Calu3 (cell line): Measurements from ENCODE around the gene SHROOM3. TPM values are rescaled to one million over a fixed set of nuclear protein-coding genes. Genes with fewer than 3 reads are reported as not detected.

Source experiments
- BruUV-seq: library from RNA; stranded (reverse); fragments of 400-500 nt; replicated peaks from 2 replicates; lab custom pipeline; 2021; lab: Mats Ljungman, UMichigan
- CTCF ChIA-PET: fragments of 300-600 bp; sonication (Branson Sonifier 250); formaldehyde crosslinking; loops from one replicate; lab custom pipeline; 2022; ENCODE audit warnings: antibody characterized with exemption; lab: Charles Lee
- DNase-seq: peaks from one replicate; pipeline ENCODE4 v3.0.0; 2022
- H3K27ac Mint-ChIP-seq: one replicate; pipeline ENCODE4 v1.8.0; 2022; ENCODE audit warnings: mixed read lengths; ENCODE audit not compliant: unreplicated experiment
- H3K27me3 Mint-ChIP-seq: one replicate; pipeline ENCODE4 v1.8.0; 2022; ENCODE audit warnings: mixed read lengths; ENCODE audit not compliant: unreplicated experiment
- H3K36me3 Mint-ChIP-seq: one replicate; pipeline ENCODE4 v1.8.0; 2022; ENCODE audit warnings: mild to moderate bottlenecking, moderate library complexity, mixed read lengths; ENCODE audit not compliant: insufficient read depth, unreplicated experiment
- H3K4me1 Mint-ChIP-seq: one replicate; pipeline ENCODE4 v1.8.0; 2022; ENCODE audit warnings: mild to moderate bottlenecking, low read depth, mixed read lengths; ENCODE audit not compliant: unreplicated experiment
- H3K4me3 Mint-ChIP-seq: one replicate; pipeline ENCODE4 v1.8.0; 2022; ENCODE audit warnings: mild to moderate bottlenecking, low read depth, moderate library complexity, mixed read lengths; ENCODE audit not compliant: unreplicated experiment
- H3K9me3 Mint-ChIP-seq: one replicate; pipeline ENCODE4 v1.8.0; 2022; ENCODE audit warnings: low read depth, mixed read lengths; ENCODE audit not compliant: unreplicated experiment
- CTCF ChIP-seq: fragments of 200-600 bp; IDR thresholded peaks from one replicate; pipeline ENCODE4 v1.8.0; 2022; ENCODE audit warnings: antibody characterized with exemption; ENCODE audit not compliant: unreplicated experiment
- intact Hi-C: fragments of 100-400 bp; cut with micrococcal nuclease; formaldehyde crosslinking; loops from one replicate; pipeline ENCODE4 v1.10.0; 2022; ENCODE audit not compliant: unreplicated experiment
- total RNA-seq: library from RNA; stranded (reverse); gene quantifications from 2 replicates; pipeline ENCODE4 v1.2.3, GENCODE V29; 2022

Gene SHROOM3
- total RNA-seq, 1 experiment from 2014 or later: 114 TPM

DNA sequence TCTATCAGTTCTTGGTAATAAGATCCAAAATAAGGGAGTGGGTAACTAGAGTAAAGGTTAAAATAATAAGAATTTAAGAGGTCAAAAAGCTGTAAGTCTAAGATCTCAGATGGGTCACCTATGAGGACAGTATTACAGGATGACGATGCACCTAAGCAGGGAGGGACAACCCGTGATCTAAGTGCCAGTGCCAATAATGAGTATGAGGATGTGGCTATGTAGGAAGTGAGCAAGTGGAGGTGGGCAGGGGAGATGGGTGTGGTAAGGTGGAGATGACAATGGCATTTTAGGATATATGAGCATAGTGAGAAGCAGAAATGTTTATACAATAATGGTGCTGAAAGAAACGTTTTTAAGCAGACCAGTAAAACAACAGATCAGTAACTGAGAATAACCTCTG lies 33.4 kb upstream of the SHROOM3 start:
- Mint-ChIP-seq H3K36me3 (no peaks in the 10 kb centered on the region), H3K4me3 (no peak overlapping the region), H3K27ac (no peak overlapping the region), H3K27me3 (peaks cover 32% of the 10 kb centered on the region), H3K9me3 (peaks cover 4% of the 10 kb centered on the region), H3K4me1 (no peaks in the 10 kb centered on the region)
- CTCF ChIA-PET: no interaction called here
- TF ChIP-seq CTCF: no peak
- DNase-seq: no peak
- intact Hi-C loops: no loop called here
- no TSS peak for BruUV-seq

DNA sequence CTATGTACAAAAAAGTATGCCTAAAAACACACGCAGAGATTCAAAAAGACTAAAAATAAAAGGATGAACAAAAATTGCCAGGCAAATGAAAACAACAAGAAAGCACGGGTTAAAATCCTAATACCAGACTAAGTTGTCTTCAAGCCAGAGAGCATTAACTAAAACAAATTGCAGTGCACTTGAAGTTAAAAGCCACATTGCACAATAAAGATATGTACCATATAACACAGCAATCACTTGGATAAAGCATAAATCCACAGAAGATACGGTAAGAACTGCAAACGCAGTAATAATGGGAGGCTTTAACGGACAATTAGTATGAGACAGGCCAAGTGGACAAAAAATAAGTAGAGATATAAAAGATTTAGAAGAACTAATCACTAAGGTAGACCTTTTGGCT lies 28.9 kb upstream of the SHROOM3 start:
- peaks cover 24% of the 10 kb centered on the region for H3K27me3 Mint-ChIP-seq
- H3K36me3 Mint-ChIP-seq: no peaks in the 10 kb centered on the region
- H3K9me3 Mint-ChIP-seq: no peaks in the 10 kb centered on the region
- no peak for DNase-seq
- no peak overlapping the region for H3K27ac Mint-ChIP-seq
- no peak for TF ChIP-seq CTCF
- CTCF ChIA-PET: no interaction called here
- intact Hi-C loops: no loop called here
- no peak overlapping the region for H3K4me3 Mint-ChIP-seq
- no TSS peak for BruUV-seq
- no peaks in the 10 kb centered on the region for H3K4me1 Mint-ChIP-seq

GRCh38 chr4:76407440-76408119 lies 27.4 kb upstream of the SHROOM3 start:
- H3K9me3 Mint-ChIP-seq: no peaks in the 10 kb centered on the region
- no peak for TF ChIP-seq CTCF
- H3K27ac Mint-ChIP-seq: no peak overlapping the region
- no peaks in the 10 kb centered on the region for H3K4me1 Mint-ChIP-seq
- BruUV-seq: no TSS peak
- H3K36me3 Mint-ChIP-seq: no peaks in the 10 kb centered on the region
- DNase-seq: no peak
- CTCF ChIA-PET: no interaction called here
- intact Hi-C loops: no loop called here
- H3K4me3 Mint-ChIP-seq: no peak overlapping the region
- peaks cover 14% of the 10 kb centered on the region for H3K27me3 Mint-ChIP-seq

DNA sequence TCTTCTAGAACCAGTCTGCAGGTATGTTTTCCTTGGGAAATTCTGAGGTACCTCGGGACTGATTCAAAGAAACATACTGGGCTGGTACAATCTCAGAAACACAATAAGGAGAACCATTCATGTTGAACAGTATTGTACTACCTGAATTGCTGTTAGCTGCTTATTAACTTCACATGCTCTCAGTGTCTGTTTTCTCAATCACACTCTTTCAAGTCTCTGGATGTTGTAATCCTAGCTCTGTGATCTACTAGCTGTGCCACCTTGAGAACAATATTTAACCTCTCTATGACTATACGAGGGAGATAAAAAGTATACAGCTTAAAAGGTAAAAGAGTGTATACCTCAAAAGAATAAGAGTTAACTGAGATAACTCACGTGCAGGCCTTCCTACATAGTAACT lies 24.4 kb upstream of the SHROOM3 start:
- DNase-seq: no peak
- CTCF ChIA-PET: no interaction called here
- intact Hi-C loops: no loop called here
- Mint-ChIP-seq H3K27ac (no peak overlapping the region), H3K4me1 (no peaks in the 10 kb centered on the region), H3K36me3 (no peaks in the 10 kb centered on the region), H3K27me3 (no peaks in the 10 kb centered on the region), H3K4me3 (no peak overlapping the region), H3K9me3 (no peaks in the 10 kb centered on the region)
- no TSS peak for BruUV-seq
- TF ChIP-seq CTCF: no peak
